ENCODE data around the gene SCUBE1.

Gene SCUBE1

DNA sequence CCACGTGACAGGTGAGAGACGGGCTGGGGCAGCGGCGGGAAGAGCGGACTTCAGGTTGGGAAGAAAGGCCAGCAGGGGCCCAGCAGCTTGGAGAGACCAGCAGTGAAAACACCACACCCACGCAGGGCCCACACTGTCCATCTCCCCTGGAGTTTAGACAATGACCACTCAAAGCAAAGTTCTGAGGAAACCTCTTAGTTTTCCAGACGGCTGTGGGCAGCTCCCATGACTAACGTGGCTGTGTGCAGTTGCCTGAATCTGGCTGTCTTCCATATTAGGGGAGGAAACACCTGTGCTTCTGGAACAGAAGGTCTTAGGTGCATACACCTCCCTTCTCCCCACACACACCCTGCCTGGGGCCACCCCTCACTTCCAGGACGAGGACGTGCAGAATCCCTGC is 85.6 kb downstream of the SCUBE1 start:
- DNase-seq (ENCODE audit: low spot score), result no peak

DNA sequence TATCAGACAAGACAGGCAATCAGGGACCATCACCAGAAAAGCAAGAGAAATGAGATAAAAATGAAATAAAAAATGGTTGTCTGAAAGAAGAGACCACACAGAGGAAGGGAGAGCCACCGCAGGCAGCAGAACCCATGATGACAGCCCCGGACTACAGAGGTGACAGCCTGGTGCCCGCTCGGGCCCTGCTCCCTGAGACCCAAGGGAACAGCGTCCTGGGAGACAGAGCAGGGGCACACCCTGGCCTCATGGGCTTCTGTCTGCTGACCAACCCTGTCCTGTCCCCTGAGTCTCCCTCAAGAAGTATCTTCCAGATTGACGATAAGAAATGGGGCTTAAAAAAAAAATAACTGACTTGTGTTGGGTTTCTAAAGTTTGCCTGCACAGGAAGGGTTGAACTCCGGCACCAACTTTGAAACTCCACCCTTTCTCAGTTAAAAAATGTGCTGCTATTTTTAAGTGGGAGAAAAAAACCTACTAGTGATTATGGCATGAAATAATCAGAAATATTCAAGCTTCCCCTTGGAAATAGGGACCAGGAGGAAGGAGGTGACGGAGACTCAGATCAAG is 86.1 kb downstream of the SCUBE1 start:
- DNase-seq (ENCODE audit: low spot score), result no peak

DNA sequence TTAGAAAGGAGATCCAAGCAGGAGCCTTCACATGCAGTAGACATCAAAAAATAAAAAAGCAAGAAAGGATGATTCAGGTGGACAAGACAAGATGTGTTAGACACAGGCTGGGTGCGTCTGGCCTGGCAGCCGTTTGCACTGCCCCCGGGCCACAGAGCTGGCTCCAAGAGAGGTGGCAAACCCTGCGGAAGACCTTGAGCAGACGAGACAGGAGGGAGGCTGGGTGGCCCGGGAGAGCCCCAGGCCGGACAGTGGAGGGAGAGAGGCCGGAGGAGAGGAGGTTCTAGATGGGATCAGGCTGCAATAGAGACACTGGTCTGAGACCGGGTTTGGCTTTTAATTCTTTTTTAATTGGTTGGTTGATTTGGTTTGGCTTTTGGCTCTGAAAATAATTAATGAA is 86.6 kb downstream of the SCUBE1 start:
- no peak for DNase-seq (ENCODE audit: low spot score)

DNA sequence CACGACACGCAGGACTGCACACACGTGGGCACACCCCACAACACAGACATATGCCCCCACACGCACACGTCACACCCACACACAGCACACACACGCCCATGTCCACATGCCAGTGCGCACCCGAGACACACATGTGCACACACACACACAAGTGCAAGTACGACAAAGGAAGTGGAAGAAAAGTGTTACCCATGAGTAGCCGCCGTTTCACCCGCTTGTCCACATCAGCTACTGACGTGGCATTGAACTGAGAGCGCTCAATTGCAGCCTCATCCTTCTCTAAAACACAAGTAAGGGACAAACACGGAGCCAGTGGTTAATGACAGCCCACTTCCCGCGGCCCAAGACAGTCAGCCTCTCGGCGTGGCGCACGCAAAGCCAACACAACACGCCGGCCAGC is 87.9 kb downstream of the SCUBE1 start:
- no peak for DNase-seq (ENCODE audit: low spot score)

DNA sequence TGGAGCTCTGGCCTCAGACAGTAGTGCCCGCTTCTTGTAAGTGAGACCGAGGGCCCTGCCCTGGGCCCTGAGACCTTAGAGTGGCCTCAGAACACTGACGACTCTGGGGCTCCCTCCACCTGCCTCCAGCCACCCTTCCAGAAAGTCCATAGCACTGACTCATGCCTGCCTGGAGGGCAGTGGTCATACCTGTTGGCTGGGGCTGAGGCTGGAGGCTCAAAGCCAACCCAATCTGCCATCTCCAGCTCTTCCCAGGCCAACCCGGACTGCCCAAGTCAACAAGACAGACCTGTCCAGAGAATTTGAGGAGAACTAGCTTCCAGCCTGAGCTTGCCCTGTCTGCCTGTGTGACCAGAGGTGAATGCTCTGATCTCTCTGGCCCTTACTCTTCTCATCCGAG is 89.3 kb downstream of the SCUBE1 start:
- DNase-seq (ENCODE audit: low spot score), result no peak

DNA sequence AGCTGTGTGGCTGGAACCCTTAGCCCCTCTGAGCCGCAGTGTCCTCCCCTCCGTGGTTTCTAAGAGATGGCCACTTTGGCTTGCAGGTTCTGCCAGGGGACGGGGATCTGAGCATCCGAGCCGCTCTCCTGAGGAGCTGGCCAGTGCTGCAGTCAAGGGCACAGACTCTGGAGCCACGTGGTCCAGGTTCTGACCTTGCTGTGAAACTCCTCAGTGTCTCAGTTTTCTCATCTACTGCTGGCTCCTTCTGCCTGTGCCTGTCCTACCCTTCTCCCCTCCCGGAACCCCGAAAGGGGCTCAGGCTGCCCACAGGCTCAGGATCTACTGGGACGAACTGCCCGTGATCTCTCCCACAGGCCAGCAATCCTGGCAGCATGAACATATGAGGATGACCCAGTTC is 90.9 kb downstream of the SCUBE1 start:
- DNase-seq (ENCODE audit: low spot score), result no peak

DNA sequence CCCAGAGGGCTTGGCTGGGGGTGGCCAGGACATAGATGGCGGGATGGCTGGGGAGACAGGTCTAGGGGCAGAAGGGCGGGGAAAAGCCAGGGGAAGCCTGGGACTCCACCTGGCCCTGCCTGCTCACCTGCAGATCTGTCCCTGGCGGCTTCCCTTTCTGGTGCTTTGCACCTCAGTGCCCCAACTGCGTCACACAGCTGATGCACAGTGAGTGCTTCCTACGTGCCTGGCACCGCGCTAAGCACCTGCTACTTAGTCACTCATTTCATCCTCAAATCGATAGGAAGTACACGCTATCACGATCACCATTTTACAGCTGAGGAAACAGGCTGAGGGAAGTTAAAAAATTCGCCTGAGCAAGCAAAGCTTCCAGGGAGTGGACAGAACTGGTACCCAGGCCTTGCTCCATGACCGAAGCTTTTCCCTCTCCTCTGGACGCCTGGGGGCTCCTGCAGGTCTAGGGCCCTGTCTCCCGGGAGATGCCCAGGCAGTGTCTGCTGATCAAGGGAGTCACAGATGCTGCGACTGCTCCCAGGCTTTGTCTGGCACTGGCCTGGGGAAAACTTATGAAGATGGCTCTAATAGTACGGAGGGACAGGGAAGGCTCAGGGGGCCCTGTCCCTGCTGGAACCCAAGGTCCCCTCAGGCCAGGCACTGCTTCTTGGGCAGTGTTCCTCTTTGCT is 93.2 kb downstream of the SCUBE1 start:
- DNase-seq (ENCODE audit: low spot score), result no peak

DNA sequence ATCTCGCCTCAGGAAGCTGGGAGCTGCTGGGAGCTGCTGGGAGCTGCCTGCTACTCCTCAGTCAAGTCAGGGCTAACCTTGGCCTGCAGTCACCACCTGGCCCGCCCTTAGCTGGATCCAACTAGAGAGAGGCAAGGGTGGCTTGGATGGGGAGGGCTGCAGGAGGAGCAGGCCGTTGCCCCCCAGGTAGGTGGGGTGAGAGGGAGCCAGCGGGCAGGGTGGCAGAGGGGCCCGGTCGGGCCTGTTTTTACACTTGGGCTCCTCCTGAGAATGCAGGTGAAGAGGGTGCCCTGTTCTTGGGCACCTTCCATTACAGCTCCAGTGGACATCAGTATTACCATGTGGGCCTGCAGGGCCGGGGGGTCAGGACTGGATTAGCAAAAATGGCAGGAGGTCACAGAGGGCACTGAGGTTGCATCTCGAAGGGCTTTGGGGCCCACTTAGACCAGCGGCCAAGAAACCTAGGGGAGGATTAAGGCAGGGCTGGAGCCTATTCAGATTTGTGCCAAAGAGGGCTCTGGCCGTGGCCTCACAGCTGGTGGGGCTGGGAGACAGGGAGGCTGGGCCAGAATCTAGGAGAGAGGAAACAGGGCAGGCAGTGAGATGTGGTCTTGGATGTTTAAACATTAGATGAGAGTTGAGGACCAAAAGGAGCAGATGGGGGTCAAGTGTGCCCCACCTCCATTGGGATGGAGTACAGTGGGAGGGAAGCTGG is 95.5 kb downstream of the SCUBE1 start:
- DNase-seq (ENCODE audit: low spot score), result no peak

DNA sequence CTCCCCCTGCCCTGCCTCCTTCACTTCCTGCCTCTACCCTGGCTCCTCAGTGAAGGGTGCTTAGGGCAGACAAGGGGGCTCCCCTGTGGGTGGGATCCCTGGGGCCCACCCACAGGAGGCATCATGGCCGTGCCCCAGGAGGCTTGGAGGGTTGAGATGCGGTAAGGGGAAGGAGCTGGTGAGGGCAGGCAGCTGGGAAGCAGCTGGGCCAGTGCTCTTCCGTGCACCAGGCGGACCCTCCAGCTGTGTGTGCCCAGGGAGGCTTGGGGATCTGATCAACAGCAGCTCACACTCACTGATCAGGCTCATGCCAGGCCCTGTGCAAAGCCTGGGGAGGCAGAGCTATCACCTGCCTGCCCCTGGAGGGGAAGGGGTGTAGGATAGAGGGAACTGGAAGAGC is 97.0 kb downstream of the SCUBE1 start:
- no peak for DNase-seq (ENCODE audit: low spot score)

DNA sequence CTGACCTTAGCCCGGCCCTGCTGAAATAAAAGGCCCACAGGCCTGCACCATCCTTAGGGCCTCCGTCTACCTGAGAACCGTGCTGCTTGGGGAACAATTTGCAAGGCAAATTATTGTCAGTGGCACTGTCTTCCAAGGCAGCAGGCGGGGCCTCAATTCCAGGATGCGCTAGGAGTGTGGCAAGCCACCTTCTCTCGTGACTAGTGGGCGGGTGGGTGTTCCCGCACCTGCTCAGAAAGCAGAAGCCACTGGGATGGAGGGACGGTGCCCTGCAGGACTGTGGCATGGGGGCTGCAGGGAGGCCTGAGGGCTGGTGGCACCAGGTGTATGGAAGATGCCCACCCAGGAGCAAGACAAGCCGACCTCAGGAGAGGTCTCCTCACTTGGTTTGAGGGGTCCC is 97.5 kb downstream of the SCUBE1 start:
- no peak for DNase-seq (ENCODE audit: low spot score)

DNA sequence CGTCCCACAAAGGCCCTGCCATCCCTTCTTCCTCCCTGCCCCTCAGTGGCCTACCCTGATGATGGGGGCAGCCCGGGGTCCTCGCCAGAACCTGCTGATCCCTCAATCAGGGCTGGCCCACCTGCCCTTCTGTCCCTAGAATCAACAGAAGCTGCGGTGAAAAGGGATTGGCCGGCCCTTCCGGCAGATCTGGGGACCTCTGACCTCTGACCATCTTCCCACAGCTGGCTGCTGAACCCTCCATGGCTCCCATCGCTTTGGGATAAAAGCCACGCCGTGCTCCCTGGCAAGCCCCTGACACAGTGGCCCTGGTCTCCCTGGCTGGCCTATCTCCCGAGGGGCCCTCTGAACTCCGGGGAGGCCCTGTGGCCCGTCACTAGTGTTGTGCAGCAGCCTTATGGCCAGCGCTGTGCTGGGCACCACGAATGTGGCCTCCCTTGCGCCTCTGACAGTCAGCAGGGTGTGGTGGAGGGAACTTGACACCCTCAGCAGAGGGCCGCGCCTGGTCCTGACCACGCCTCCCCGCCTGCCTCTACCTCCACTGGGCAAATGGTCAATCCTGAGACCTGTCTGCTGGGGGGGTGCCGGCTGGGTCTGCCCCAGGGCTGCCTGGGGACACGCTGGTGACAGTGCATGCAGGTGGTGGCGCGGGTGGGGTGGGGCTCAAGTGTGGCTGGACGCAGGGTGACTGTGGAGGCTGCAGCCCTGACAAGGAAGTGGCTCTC is 98.2 kb downstream of the SCUBE1 start:
- no peak for DNase-seq (ENCODE audit: low spot score)

DNA sequence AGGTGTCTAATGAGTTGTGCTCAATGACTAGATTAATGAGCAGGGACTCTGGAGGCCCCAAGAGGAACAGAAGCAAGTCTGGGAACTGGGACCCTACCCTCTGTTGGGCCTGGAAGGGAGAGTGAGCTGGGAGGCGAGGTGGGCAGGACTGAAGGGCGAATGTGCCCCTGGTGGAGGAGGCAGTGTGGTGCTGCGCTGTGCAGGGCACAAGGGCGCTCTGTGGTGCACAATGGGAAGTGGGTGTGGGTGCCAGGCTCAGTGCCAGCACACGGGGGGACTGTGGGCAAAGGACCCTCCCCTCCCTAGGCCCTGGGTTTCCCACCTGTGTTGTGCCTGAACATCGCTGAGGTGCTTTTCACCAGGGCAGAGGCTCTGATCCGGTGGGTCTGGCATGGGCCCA is 98.8 kb downstream of the SCUBE1 start:
- no peak for DNase-seq (ENCODE audit: low spot score)

DNA sequence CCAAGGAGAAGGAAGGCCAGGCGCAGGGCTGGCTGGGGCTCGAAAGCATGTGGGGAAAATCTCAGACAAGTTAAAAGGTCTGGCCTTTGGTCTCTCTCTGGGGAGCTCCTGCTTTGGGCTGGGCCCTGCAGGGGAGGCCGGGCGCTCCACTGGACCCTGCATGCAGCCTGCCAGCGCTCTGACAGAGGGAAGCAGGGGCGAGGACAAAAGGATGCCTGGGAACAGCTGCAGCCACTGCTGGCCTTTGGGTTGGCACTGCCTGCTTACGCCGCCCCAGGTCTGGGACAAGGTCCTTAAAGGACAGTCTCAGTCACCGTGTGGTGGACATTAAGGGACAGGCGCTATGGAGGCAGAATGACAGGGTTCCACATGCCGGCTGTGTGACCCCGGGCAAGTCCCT is 99.8 kb downstream of the SCUBE1 start:
- no peak for DNase-seq (ENCODE audit: low spot score)

DNA sequence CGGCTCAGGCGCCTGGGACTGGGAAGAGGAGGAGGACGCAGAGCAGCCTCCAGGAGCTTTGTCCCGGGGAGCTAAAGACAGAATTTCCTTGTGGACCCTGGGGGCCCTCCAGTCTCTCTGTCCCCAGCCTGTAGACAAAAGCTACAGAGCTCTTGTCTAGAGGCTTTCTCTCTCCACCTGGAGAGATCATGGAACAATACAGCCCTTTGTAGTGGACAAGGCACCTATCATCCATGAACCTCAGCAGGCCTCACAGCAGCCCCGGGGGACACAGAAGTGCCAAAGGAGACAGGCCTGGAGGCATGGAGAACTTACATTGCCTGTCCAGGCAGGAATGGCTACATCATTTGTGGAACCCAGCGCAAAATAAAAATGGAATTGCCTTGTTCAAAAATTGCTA is 100.5 kb downstream of the SCUBE1 start:
- DNase-seq (ENCODE audit: low spot score), result no peak

DNA sequence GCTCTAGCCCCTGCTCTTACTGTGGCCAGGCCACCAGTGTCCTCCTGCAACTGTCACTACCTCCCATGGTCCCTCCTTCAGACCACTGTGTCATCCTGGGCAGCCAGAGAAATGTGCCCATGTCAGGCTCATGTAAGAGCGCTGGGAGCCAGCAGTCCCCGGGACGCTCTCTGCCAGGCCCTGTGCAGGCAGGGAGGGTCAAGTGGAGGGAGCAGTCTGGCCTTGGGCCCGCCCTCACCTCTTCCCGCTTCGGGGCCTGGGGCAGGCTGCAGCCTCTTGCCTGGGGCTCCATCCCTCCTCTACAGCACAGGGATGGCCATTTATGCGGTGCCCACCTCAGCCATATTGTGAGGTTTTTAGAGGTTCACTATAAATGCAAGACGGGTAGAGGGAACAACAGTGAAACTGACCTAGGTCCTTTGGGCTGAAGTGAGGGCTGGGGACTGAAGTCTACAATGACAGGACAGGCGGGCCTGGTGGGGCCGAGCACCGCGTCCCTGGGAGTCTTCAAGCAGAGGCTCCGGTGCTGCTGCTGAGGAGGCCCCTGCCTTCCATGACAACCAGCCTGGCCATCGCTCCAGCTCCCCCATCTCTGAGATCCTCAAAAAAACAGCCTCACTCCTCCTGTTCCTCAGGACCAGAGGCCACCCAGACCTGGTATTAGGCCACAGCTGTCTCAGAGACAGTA is 101.3 kb downstream of the SCUBE1 start:
- DNase-seq (ENCODE audit: low spot score), result no peak

DNA sequence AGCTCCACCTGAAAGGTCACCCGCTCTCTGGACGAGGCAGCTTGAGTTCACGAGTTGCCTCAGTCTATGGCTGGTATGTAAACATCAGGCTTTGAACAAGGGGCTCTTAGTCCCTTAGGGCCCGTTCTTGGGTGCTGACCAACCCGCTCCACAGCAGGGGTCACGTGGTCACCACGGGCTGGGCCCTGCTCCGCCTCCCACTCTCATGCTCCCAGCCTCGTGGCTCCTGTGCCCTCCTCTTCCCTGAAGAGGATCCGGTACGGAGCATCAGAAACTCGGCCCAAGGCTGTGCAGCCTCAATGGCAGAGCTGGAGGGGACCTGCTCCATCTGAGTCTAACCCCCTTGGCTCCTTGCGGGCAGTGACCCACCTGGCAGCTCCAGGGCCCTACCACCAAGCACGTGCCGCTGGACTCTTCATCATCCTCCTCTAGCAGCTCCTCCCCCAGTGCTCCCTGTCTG is 102.0 kb downstream of the SCUBE1 start:
- DNase-seq (ENCODE audit: low spot score), result no peak

DNA sequence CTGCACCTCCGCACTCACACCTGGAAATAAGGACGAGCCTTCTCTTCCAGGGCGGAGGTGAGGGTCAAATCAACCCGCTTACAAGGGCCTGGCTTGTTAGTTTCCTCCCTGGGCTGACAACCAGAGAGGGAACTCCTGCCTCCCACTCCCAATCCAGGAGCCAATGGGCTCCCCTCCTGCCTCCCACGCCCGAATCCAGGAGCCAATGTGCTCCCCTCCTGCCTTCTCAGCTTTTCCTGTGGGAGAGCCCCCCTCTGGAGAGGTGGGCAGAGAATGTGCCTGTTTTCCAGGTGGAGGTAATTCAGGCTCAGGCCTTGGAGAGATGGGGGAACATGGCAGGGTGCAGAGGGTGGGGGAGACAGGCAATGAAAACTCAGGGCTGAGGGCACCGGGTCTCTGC is 102.6 kb downstream of the SCUBE1 start:
- no peak for DNase-seq (ENCODE audit: low spot score)

DNA sequence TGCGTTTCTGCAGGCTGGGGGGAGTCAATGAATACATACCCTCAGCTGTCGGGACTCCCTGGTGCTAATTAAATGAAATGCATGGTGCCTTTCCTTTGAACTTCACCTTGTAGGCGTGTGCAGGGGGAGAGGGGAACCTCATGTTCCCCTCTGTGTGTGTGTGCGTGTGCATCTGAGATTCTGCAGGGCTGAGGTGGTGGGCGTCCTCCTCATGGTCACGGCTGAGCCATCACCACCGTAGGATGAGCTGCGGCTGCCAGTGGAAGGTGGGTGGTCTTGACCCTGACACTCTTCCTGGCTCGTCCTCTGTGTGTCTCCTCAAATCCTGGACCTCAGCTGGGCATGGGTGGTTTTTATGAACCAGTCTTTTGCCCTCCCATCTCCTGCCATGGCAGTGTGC is 103.2 kb downstream of the SCUBE1 start:
- DNase-seq (ENCODE audit: low spot score), result no peak

DNA sequence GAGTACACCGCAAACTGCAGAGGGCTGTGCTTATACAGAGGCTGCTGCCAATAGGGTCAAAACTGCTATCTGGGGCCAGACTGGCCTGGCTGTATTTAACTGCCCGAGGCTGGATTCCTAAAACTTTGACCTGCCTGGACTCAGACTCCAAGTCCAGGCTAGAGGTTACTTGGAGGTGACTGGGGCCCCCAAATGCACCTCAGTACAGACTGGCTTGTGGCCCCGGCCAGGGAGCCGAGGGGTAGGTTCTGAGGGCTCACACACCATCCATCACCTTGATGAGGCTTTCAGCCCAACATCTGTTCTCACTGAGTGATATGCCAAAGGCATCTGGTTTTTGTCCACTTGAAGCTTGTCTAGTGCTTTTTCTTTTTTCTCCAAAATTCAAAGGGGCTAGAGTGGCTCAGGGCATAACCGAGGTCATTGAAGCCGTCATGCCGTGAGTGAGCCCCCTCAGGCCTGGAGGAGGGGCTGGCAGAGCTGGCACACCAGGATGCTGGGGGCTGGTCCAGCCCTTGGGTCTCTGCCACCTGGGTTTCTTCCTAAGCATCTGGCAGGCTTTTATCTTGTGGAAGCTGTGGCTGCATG is 103.9 kb downstream of the SCUBE1 start:
- no peak for DNase-seq (ENCODE audit: low spot score)

DNA sequence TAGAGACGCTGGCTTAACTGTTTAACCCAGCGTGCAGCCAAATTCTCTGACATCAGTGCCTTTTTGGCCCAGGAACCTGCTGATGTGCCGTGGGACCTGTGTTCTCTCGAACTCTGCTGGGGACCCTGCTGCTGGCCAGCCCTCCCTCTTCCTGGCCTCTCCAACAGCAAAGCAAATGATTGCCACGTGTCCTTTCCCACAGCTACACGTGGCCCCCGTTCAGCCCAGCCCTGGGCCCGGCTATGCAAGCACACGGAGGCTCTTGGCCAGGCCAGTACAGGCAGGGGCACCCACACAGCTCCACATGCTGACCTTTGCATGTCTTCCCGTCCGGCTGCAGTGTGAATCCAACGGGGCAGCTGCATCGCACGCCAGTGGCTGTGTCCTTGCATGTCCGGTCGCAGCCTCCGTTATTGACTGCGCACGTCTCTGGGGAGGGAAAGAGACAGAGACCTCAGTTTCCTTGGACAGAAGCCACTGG is 104.6 kb downstream of the SCUBE1 start:
- no peak for DNase-seq (ENCODE audit: low spot score)

DNA sequence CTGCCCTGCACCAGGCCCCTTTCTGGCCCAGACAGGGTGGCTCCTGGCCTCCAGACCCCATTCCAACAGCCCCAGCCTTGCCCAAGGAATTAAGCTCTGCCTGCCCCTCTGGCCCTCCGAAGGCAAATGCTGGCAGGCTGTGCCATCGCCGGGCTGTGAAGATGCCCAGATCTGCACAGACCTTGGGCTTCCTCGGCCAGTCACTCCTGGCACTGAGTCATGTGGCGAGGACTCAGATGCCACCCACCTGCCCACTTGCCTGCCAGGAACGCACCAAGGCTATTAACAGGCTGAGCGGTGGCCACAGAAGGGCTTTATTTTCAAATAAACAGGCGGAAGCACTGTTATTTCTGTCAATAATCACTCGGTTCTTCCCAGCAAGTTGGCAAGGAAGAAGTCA is 105.9 kb downstream of the SCUBE1 start:
- DNase-seq (ENCODE audit: low spot score), result no peak

Measured in germinal center (tissue), 1 donor.